Loucy (cell line): ENCODE data around the gene MOCOS.

Experiments
- H2AFZ ChIP-seq: fragments of 200-600 bp; sonication (generic); 2 replicates; pipeline ENCODE4 v1.6.0; 2016; ENCODE audit warnings: antibody characterized with exemption, mild to moderate bottlenecking, low read length, moderate library complexity
- H3F3A ChIP-seq: fragments of 200-600 bp; 2 replicates; pipeline ENCODE4 v1.6.0; 2016; ENCODE audit warnings: antibody characterized with exemption, low read depth, mild to moderate bottlenecking
- H3K27me3 ChIP-seq: fragments of 200-600 bp; sonication (generic); 2 replicates; pipeline ENCODE4 v1.6.1; 2014; ENCODE audit warnings: low read length, mild to moderate bottlenecking; ENCODE audit not compliant: insufficient read depth, poor library complexity, severe bottlenecking
- H3K36me3 ChIP-seq: fragments of 200-600 bp; sonication (generic); 2 replicates; pipeline ENCODE4 v1.6.1; 2016; ENCODE audit warnings: low read length; ENCODE audit not compliant: insufficient read depth
- H3K4me1 ChIP-seq: fragments of 200-600 bp; sonication (generic); 2 replicates; pipeline ENCODE4 v1.5.1; 2014; ENCODE audit warnings: low read length, mild to moderate bottlenecking; ENCODE audit not compliant: insufficient read depth, poor library complexity, severe bottlenecking
- H3K4me2 ChIP-seq: fragments of 200-600 bp; sonication (generic); 2 replicates; pipeline ENCODE4 v1.6.0; 2014; ENCODE audit warnings: antibody characterized with exemption, low read length, low read depth, mild to moderate bottlenecking; ENCODE audit not compliant: poor library complexity, severe bottlenecking
- H3K4me3 ChIP-seq: fragments of 200-600 bp; sonication (generic); 2 replicates; pipeline ENCODE4 v1.5.1; 2014; ENCODE audit warnings: low read length, mild to moderate bottlenecking, mixed read lengths; ENCODE audit not compliant: poor library complexity, severe bottlenecking
- H3K79me2 ChIP-seq: fragments of 200-600 bp; sonication (generic); 2 replicates; pipeline ENCODE4 v1.6.1; 2014; ENCODE audit warnings: low read length; ENCODE audit not compliant: insufficient read depth
- H3K9ac ChIP-seq: fragments of 200-600 bp; sonication (generic); 2 replicates; pipeline ENCODE4 v1.6.0; 2014; ENCODE audit warnings: mild to moderate bottlenecking, low read depth, low read length, moderate library complexity; ENCODE audit not compliant: poor library complexity, severe bottlenecking
- H3K9me2 ChIP-seq: fragments of 200-600 bp; sonication (generic); replicated peaks from 2 replicates; pipeline ENCODE4 v1.6.1; 2016; ENCODE audit warnings: low read depth, low read length, mixed read lengths
- H3K9me3 ChIP-seq: fragments of 200-600 bp; sonication (generic); 2 replicates; pipeline ENCODE4 v1.6.1; 2014; ENCODE audit warnings: mild to moderate bottlenecking, antibody characterized with exemption, low read length, low read depth; ENCODE audit not compliant: insufficient read depth
- H4K20me1 ChIP-seq: fragments of 200-600 bp; sonication (generic); 2 replicates; pipeline ENCODE4 v1.6.0; 2014; ENCODE audit warnings: antibody characterized with exemption, low read length, mild to moderate bottlenecking; ENCODE audit not compliant: insufficient read depth, poor library complexity, severe bottlenecking
- EZH2phosphoT487 ChIP-seq: fragments of 200-600 bp; IDR thresholded peaks from 2 replicates; pipeline ENCODE4 v1.6.1; 2018; ENCODE audit warnings: antibody characterized with exemption, mild to moderate bottlenecking, moderate library complexity, borderline replicate concordance
- TF ChIP-seq, protein P1 (sequence below): fragments of 200-600 bp; sonication (generic); conservative IDR thresholded peaks from 2 replicates; pipeline ENCODE4 v1.5.1; 2014; ENCODE audit warnings: mild to moderate bottlenecking, antibody characterized with exemption, low read length

Gene MOCOS

DNA sequence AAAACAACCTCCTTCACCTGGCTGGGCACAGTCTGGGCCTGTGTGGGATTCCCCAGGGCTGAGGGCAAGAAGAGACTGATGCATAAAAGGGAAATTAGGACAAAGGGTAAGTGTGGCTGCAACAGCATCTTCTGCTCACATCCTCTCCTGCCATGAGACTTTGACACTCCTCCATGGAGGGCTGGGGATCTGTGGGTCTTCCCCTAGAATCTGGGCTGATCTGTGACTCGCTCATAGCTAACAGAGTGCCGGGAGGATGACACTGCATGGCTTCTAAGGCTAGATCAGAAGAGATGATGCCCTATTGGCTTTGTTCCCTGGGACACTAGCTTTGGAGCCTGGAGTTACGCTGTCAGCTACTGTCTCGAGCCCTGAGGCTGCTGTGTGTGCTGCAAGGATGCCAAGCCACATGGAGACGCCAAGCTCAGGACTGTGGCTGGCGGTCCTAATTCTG lies 24.3 kb downstream of the MOCOS start:
- H3K9me2 ChIP-seq = no peaks in the 10 kb centered on the region
- no peak overlapping the region for H3K4me2 ChIP-seq
- no peaks in the 10 kb centered on the region for H3F3A ChIP-seq
- no peak overlapping the region for H3K9ac ChIP-seq
- H3K9me3 ChIP-seq = no peaks in the 10 kb centered on the region
- H3K36me3 ChIP-seq = no peaks in the 10 kb centered on the region
- no peak overlapping the region for H3K4me3 ChIP-seq
- no peaks in the 10 kb centered on the region for H3K27me3 ChIP-seq
- H3K79me2 ChIP-seq = no peaks in the 10 kb centered on the region
- no peaks in the 10 kb centered on the region for H3K4me1 ChIP-seq
- no peaks in the 10 kb centered on the region for H4K20me1 ChIP-seq
- no peak overlapping the region for H2AFZ ChIP-seq
- no peak for TF ChIP-seq EZH2phosphoT487
- TF ChIP-seq, protein P1, sequence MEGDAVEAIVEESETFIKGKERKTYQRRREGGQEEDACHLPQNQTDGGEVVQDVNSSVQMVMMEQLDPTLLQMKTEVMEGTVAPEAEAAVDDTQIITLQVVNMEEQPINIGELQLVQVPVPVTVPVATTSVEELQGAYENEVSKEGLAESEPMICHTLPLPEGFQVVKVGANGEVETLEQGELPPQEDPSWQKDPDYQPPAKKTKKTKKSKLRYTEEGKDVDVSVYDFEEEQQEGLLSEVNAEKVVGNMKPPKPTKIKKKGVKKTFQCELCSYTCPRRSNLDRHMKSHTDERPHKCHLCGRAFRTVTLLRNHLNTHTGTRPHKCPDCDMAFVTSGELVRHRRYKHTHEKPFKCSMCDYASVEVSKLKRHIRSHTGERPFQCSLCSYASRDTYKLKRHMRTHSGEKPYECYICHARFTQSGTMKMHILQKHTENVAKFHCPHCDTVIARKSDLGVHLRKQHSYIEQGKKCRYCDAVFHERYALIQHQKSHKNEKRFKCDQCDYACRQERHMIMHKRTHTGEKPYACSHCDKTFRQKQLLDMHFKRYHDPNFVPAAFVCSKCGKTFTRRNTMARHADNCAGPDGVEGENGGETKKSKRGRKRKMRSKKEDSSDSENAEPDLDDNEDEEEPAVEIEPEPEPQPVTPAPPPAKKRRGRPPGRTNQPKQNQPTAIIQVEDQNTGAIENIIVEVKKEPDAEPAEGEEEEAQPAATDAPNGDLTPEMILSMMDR = no peak

DNA sequence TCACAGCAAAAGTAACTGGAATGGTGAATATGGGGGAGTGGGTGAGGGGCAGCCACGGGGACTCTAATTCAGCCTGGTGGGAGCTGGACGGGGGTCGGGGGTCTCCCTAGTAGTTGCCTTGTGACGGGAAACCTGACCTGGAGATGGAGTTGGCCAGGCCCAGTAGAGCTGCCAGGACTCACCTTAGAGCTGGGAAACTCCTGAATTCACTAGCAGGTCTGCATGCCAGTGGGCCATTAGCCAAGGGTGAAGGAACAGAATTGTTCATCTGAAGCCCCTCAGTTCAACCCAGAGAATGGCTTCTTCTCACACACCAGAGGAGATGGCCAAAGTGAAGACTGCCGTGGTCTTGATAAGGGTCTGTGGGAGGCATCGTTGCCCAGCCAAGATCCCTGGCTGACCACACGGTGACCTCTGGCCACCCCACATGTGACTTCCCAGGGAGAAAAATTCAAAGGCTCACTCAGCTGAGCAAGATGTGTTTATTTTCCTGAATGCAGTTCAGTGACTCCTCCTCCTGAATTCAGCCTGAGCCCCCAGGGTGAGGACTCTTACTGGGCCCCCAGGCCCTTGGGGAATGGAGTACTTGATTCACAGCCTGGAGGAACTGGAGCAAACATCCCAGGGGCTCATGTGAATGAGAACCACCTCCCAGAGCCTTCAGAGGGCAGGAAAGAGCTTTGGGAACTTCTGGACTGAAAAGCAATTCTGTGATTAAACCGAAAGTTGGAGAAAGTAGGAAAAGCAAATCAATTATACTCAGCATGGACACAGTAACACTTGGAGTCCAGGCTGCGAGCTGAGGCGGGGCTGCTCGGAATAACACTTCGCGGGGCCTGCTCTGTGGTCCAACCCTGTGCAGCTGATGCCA lies 25.2 kb downstream of the MOCOS start:
- H3K9me3 ChIP-seq = no peaks in the 10 kb centered on the region
- no peaks in the 10 kb centered on the region for H3K79me2 ChIP-seq
- H3K4me3 ChIP-seq = no peak overlapping the region
- no peaks in the 10 kb centered on the region for H3K27me3 ChIP-seq
- no peak for TF ChIP-seq EZH2phosphoT487
- TF ChIP-seq, protein P1 = no peak
- no peaks in the 10 kb centered on the region for H3K36me3 ChIP-seq
- H4K20me1 ChIP-seq = no peaks in the 10 kb centered on the region
- no peaks in the 10 kb centered on the region for H3F3A ChIP-seq
- no peak overlapping the region for H3K4me2 ChIP-seq
- H2AFZ ChIP-seq = no peak overlapping the region
- H3K9ac ChIP-seq = no peak overlapping the region
- no peaks in the 10 kb centered on the region for H3K4me1 ChIP-seq
- no peaks in the 10 kb centered on the region for H3K9me2 ChIP-seq

DNA sequence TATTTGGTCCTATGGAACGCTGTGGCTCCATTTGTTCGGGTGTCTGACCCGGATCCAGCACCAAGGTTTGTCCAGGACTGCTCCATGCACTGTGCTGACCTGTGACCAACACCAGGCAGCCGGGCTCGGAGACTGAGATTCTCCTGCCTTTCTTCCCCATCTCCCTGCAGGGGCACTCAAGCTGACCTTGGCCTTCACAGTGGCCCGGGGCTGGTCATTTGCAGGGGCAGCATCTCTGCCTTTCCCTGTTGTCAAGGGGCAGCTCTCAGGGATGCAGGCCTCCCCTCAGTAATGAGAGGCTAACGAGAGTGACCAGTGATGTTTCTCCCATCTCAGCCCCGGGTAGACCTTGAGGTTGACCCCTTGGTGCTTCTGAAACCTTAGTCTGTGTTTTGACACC lies 27.5 kb downstream of the MOCOS start:
- Histone ChIP-seq H3K4me1 (no peaks in the 10 kb centered on the region), H4K20me1 (no peaks in the 10 kb centered on the region), H3K79me2 (no peaks in the 10 kb centered on the region), H2AFZ (no peak overlapping the region), H3K4me2 (no peak overlapping the region), H3F3A (no peaks in the 10 kb centered on the region), H3K4me3 (no peak overlapping the region), H3K36me3 (no peaks in the 10 kb centered on the region), H3K9me2 (no peaks in the 10 kb centered on the region), H3K9ac (no peak overlapping the region), H3K27me3 (no peaks in the 10 kb centered on the region), H3K9me3 (no peaks in the 10 kb centered on the region)
- no peak for TF ChIP-seq EZH2phosphoT487
- TF ChIP-seq, protein P1 = no peak
